CD4-positive, alpha-beta T cell treated with Interleukin-15 for 1 hour (primary cell): Measurements from ENCODE around the gene ZNF480.
A peak's percentile ranks its signal among the peaks of the same experiment; 100 is the strongest.
"Not testable (repeated sequence)": the region's sequence is repeated elsewhere in the genome, so short reads cannot be mapped to it uniquely, and the experiment has no call there.

Experiments
- DNase-seq: peaks from one replicate; pipeline ENCODE4 v3.0.0-alpha.2; 2020

Gene ZNF480

DNA sequence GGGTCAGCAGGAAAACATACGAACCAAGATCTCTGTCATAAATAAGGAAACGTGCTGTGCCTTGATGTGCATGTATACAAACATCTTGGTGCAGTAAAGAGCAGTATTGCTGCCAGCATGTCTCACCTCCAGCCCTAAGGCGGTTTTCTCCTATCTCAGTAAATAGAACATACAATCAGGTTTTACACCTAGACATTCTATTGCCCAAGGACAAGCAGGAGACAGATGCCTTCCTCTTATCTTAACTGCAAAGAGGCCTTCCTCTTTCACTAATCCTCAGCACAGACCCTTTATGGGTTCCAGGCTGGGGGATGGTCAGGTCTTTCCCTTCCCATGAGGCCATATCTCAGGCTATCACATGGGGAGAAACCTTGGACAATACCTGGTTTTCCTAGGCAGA is 42.1 kb downstream of the ZNF480 start:
- DNase-seq, result not testable (repeated sequence)

DNA sequence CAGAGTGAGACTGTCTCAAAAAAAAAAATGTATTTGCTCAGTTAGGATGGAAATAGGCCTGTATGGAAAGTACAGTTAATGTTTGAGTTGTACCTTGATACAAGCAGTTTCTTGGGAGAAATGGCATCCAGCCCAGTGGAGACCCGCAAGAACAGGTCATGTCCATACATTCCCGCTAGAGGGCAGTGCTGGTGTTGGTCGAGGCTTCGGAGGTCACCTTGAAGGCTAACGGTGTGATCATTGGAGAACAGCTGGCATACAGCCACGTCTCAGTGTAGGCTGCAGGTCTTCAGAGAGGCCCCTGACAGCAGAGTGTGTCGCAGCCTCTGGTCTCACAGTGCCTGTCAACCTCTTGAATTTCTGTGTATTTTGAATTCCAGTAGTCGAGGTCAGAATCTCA is 46.6 kb downstream of the ZNF480 start:
- peak; percentile 52 for DNase-seq

DNA sequence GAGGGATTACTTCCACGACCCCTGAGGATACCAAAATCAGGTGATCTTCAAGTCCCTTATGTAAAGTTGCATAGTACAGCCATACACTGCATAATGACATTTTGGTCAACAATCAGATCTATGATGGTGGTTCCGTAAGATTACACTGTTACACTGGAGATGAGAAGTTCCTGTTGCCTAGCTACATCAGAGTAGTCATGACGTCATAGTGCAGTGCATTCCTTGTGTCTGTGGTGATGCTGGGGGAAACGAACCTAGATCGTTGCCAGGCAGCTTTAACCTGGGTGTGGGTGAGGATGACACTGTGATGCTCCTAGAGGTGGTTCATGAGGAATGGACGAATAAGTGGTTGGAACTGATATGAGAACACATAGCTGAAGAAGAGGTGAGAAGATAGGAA is 48.2 kb downstream of the ZNF480 start:
- DNase-seq, result no peak

DNA sequence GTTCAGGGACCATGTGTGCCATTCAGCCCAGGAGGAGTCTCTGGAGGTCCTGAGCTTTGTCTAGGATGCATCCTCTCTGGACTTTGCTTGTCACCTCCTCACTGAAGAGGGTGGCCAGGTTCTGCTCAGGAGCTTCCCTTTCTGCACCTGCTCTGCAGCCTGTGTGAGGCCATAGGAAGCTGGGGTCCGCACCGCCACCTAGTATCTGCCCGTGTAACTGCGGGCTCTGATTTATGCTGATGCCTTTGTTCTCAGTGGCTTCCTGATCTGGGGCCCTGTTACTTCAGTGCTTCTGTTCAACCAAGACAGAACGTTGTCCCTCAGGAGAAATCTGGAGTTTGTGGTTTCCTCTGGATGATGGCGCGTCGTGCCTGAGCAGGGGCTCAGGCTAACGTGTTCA is 54.5 kb downstream of the ZNF480 start:
- no peak for DNase-seq

DNA sequence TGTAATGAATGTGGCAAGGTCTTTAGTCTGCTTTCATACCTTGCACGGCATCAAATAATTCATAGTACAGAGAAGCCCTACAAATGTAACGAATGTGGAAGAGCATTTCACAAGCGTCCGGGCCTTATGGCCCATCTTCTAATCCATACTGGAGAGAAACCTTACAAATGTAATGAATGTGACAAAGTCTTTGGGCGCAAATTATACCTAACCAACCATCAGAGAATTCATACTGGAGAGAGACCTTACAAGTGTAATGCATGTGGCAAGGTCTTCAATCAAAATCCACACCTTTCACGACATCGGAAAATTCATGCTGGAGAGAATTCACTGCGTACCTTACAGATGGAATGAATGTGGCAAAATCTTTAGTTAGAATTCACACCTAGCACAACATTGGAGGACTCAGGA is 69.5 kb downstream of the ZNF480 start:
- no peak for DNase-seq

DNA sequence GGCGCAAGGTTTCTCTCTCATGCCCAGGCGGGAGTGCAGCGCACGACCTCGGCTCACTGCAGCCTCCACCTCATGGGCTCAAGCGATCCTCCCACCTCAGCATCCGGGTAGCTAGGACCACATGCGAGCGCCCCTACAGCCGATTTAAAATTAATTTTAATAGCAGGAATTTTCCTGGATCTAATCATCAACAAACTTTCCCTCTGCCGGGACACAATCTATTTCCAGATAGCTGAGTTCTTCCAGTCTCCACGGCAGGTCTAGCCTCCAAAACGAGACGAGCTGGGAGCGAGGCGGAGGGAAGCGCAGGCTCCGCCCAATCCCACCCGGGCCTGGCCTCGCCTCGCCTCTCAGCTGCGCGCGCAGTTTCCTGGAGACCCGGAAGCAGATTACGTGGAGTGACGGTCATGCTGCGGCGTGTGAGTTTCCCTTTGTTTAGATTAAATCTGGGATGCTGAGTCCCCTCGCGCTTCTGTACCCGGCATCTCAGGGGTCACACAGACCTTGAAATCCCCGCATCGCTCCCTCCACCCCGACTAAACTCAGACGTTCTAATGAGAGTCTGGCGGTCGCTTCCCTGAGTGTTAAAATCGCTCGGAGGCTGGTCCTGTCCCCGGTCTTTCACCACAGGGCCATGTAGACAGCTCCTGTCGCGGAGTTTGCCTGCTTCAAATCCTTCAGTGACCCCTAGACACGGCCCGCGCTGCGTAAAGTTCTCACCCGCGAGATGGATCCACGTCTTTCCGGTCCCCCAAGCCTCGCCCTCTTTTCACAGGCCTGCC is 72.8 kb downstream of the ZNF480 start, which contains the start of gene ZNF880:
ZNF880 (plus strand) TSS at position 365 of the 782 bp plus-strand sequence; CDS start at position 408, 43 bp downstream.
- peak; percentile 90 for DNase-seq

DNA sequence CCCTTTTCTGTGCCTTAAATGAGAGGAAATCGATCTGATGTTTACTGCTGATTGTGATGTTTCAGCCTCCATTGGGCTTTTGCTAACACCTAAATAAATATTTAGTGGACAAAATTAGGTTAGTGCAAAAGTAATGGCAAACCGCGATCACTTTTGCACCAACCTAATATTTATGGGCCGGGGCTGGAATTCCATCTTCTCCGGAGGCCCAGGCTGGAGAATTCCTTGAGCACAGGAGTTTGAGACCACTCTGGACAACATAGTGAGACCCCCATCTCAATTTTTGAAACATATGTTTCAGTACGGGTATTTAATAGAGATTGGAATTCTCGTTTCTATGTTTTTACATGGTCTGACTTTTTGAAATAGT is 73.4 kb downstream of the ZNF480 start:
- no peak for DNase-seq
